ENCODE data around the gene BMPR1A.

DNA sequence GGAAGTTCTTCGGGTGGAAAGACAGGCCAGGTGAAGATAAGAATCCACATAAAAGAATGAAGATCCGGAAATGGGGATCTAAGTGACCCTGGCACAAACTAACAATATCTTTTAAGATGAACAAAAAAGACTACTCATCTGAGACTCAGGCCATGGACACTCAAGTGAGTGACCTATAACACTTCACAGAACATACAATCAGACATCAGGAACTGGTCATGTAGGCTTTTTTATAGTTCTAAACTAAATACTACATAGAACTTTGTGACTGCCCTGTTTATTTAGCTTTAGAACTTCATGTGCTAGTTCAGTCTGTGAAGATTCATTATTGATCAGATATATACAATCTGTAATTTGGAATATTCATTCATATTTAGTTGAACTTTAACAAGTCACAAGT is 148.2 kb downstream of the BMPR1A start:
- TF ChIP-seq, protein P1, sequence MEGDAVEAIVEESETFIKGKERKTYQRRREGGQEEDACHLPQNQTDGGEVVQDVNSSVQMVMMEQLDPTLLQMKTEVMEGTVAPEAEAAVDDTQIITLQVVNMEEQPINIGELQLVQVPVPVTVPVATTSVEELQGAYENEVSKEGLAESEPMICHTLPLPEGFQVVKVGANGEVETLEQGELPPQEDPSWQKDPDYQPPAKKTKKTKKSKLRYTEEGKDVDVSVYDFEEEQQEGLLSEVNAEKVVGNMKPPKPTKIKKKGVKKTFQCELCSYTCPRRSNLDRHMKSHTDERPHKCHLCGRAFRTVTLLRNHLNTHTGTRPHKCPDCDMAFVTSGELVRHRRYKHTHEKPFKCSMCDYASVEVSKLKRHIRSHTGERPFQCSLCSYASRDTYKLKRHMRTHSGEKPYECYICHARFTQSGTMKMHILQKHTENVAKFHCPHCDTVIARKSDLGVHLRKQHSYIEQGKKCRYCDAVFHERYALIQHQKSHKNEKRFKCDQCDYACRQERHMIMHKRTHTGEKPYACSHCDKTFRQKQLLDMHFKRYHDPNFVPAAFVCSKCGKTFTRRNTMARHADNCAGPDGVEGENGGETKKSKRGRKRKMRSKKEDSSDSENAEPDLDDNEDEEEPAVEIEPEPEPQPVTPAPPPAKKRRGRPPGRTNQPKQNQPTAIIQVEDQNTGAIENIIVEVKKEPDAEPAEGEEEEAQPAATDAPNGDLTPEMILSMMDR (IDR thresholded peaks at IDR 0.05) = no peak
- TF ChIP-seq POLR2A (IDR thresholded peaks at IDR 0.05) = no peak
